ENCODE measurements around the gene LIMD2.
A peak's percentile ranks its signal among the peaks of the same experiment; 100 is the strongest.
"Not testable (repeated sequence)": the region's sequence is repeated elsewhere in the genome, so short reads cannot be mapped to it uniquely, and the experiment has no call there.

The LIMD2 gene

GRCh38 chr17:63699638-63700527 is at the start of gene LIMD2:
TSS of gene LIMD2 (minus strand) at chr17:63700125. CDS start at chr17:63699298, 827 bp downstream.
- DNase-seq, result no peak

- peak; percentile 95 for DNase-seq
These were observed 41.7 kb upstream of the LIMD2 start, which contains the start of gene STRADA for GRCh38 chr17:63741408-63742173. TSS of gene STRADA (minus strand) at chr17:63741799. CDS start at chr17:63728369, 13,430 bp downstream.

GRCh38 chr17:63741143-63741407 is 41.1 kb upstream of the LIMD2 start:
- no peak for DNase-seq

- DNase-seq, result no peak
These were observed 40.7 kb upstream of the LIMD2 start for GRCh38 chr17:63740464-63741142.

- no peak for DNase-seq
These were observed 35.8 kb upstream of the LIMD2 start for GRCh38 chr17:63735691-63736090.

- no peak for DNase-seq
These were observed 22.5 kb upstream of the LIMD2 start for GRCh38 chr17:63722403-63722802.

GRCh38 chr17:63720194-63720593 is 20.3 kb upstream of the LIMD2 start:
- not testable (repeated sequence) for DNase-seq

- DNase-seq, result no peak
These were observed 19.1 kb upstream of the LIMD2 start for GRCh38 chr17:63718988-63719387.

GRCh38 chr17:63716426-63716825 is 16.5 kb upstream of the LIMD2 start:
- DNase-seq, result no peak

- no peak for DNase-seq
These were observed 14.8 kb upstream of the LIMD2 start for GRCh38 chr17:63714550-63715277.

GRCh38 chr17:63709110-63709509 is 9.2 kb upstream of the LIMD2 start:
- no peak for DNase-seq

GRCh38 chr17:63707151-63707550 is 7.2 kb upstream of the LIMD2 start:
- DNase-seq, result no peak

GRCh38 chr17:63706336-63707082 is 6.6 kb upstream of the LIMD2 start:
- DNase-seq, result no peak

- no peak for DNase-seq
These were observed 5.7 kb upstream of the LIMD2 start for GRCh38 chr17:63705657-63706056.

- no peak for DNase-seq
These were observed 4.9 kb upstream of the LIMD2 start for GRCh38 chr17:63704836-63705235.

- no peak for DNase-seq
These were observed 4.3 kb upstream of the LIMD2 start for GRCh38 chr17:63704259-63704576.

- no peak for DNase-seq
These were observed 3.8 kb upstream of the LIMD2 start for GRCh38 chr17:63703556-63704258.

- no peak for DNase-seq
These were observed 3.1 kb upstream of the LIMD2 start for GRCh38 chr17:63703029-63703428.

- no peak for DNase-seq
These were observed 2.7 kb upstream of the LIMD2 start for GRCh38 chr17:63702721-63703015.

- DNase-seq, result no peak
These were observed 2.2 kb upstream of the LIMD2 start for GRCh38 chr17:63701868-63702720.

GRCh38 chr17:63701456-63701820 is 1.5 kb upstream of the LIMD2 start:
- no peak for DNase-seq
